Measurements from ENCODE around the gene KLHL17. TPM values are rescaled to one million over a fixed set of nuclear protein-coding genes. Genes with fewer than 3 reads are reported as not detected.
"Not testable (repeated sequence)": the region's sequence is repeated elsewhere in the genome, so short reads cannot be mapped to it uniquely, and the experiment has no call there.

KLHL17 gene
- polyA plus RNA-seq, 4 donors: 8.1 to 17.6 (median 9.3) TPM

- DNase-seq (ENCODE audit: low read depth in 4 of 4, low spot score in 3 of 4): no peak
Measured at GRCh38 chr1:997713-997992, 37.3 kb downstream of the KLHL17 start.

GRCh38 chr1:997993-998744, 37.8 kb downstream of the KLHL17 start:
- DNase-seq (ENCODE audit: low read depth in 4 of 4, low spot score in 3 of 4): no peak

DNA sequence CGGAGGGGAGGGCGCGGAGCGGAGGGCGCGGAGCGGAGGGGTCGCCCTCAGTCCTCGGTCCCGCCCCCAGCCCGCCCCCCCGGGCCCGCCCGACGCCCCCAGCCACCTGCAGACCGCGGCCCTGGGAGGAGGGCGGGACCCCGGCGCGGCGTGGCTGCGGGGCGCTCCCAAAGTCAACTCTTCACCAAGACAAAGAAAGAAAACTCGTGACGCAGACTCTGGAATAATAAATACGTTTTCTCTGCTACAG, 38.3 kb downstream of the KLHL17 start:
- DNase-seq (ENCODE audit: low read depth in 4 of 4, low spot score in 3 of 4): no peak

DNA sequence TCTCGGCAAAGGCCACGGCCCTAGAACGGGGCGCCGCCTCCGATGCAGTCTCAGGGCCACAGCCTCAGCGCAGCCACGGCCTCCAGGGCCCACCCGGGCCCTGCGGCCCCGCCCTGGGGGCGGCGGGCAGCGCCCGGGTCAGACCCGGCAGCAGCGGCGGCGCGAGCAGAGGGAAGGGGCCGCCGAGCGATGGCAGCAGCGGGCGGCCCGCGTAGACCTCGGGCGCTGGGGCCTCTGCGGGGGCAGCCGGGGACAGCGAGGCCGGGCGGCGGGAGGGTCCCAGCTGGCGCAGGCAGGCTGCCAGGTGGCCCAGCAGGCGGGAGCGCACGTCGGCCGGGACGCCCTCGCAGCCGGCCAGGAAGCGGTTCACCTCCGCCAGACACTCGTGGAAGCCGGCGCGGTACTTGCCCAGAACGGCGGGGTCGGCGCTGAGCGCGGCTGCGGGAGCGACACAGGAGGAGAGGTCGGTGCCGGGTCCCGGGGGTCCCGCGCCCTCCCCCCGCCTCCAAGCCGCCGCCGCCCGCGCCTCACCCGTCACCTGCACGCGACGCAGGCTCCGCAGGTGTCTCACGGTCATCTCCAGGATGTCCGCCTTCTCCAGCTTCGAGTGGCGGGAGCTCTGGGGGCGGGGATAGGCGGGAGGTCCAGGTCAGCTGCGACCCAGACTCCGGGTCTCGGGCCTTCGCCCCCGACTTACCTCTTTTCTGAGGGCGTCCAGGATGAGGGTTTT, 38.8 kb downstream of the KLHL17 start:
- no peak for DNase-seq (ENCODE audit: low read depth in 4 of 4, low spot score in 3 of 4)

- DNase-seq (ENCODE audit: low read depth in 4 of 4, low spot score in 3 of 4): peak in 2 of 4 donors; percentile 74 to 82
Measured at GRCh38 chr1:999725-1000356, 39.5 kb downstream of the KLHL17 start, which contains the start of gene HES4. TSS of gene HES4 (minus strand) at chr1:1000097. CDS start at chr1:999973, 124 bp downstream.

GRCh38 chr1:1000357-1001056, 40.1 kb downstream of the KLHL17 start:
- peak in 2 of 4 donors; percentile 59 to 66 for DNase-seq (ENCODE audit: low read depth in 4 of 4, low spot score in 3 of 4)

DNA sequence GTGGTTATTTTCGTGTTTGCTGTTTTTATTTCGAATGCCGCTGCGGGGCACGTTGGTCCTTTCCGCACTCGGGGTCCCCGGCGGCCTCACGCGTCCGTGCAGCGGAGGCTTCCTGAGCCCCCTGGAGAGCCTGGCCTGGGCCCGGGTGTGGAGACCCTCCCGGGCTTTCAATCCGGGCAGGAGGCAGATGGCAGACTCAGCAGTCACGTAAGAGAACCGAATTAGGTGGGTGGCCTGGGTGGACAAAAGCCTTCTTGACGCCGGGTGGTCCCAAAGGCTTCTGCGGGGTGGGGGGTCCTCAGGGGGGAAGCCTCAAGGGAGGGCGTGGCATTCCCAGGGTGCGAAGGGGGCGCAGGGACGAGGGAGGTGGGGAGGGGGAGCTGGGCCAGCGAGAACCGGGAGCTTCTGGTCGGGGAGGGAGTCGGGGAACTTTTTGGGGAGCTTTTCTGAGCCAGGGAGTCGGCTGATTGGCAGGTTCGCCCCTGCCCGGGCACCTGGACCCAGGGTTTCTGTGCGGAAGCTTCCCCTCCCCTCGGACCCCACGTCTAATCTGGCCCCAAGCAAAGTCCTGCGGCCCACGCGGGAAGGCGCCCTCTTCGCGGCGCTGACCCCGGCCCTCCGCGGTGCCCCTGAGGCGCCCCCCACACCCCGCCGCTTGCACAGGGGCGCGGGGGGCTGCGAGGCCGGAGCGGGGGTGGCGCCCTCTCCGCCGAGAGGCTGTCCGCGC, 40.8 kb downstream of the KLHL17 start:
- no peak for DNase-seq (ENCODE audit: low read depth in 4 of 4, low spot score in 3 of 4)

DNA sequence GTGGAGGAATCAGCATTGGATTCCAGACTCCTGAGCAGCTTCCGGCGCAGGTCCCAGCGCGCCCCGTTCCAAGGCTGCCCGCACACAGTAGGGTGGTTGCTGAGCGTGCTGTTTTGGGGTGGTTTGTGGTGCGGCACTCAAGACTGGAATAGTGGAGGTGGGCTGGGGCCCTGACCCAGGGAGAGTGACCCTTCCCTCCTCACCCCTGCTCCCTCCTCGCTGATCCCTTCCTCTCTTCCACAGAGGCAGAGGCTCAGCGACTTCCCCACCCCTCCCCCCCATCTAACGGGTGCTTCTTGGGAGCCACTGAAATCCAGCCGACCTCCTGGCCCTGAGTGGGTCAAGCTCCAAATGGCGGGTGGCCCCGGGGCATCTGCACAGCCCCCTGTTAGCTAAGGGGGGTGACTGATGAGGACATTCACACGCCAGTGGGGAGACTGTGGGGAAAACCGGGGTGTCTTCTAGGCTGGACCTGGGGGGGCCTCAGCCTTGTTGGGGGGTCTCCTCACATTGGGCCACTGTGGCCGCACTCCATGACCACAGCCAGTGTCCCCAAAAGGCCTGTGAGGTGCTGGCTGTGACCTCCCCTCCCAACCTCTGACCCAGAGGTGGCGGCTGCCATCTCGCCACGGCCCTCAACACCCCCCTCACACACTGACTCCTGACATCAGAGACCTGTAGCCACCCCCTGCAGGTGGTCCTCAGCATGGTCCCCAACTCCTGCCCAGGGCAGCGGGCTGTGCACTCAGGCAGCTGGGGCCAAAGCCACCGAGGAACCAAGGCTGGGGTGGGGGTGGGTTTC, 43.4 kb downstream of the KLHL17 start:
- DNase-seq (ENCODE audit: low read depth in 4 of 4, low spot score in 3 of 4): no peak

DNA sequence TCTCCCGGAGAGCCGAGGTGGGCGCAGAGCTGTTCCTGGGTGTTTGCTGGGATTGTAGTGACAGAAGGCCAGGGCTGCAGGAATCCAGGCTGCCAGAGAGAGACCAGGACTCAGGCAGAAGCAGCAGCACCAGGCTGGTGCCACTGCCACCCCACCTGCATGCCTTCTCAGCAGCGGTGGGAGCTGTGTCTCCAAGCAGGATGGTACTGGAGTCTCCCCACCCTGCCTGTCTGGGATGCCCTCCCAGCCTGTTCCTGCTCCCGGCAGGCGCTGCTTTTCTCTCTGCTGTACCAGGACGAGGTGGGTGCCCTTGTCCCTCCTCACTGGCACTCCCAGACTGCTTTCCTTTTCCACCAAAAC, 44.0 kb downstream of the KLHL17 start:
- DNase-seq (ENCODE audit: low read depth in 4 of 4, low spot score in 3 of 4): no peak

DNA sequence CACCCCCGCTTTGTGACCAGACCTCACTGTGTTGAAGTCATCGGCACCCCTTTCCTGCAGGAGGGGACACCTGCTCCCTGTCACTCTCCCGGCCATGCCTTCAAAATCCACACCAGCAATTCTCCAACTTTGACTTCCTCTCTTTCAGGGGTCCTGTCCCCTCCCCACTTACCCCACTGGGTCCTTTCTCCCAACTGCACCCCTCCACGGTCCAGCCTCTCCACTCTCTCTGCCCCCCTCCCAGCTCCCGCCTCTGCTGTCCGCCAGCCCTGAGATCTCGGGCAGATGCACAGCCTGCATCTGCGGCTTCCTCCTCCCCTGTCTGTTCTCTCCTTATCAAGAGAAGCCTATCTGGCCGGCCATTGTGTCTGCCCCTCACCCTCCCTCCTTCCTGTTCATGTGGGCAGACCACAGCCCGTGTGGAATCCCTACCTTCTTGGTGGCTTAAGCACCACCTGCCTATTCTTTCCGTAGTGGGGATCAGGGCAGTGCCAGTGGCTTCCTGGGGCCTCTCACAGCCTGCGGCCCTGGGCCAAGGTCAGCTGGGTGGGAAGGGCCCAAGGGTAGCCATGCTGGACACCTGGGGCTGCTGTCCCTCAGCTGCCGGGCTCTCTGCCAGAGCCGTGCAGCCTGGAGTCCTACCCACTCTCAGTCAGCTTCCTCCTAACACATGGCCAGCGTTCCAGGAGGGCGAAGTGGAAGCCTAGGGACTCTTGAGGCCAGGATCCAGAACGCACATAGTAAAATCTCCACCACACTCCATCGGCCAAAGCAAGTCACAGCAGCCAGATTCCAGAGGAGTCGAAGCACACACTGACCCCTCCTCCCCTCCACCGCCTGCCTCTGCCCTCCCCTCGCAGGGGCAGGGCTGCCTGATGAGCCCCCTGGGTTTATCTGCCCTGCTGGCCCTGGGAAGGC, 44.7 kb downstream of the KLHL17 start:
- no peak for DNase-seq (ENCODE audit: low read depth in 4 of 4, low spot score in 3 of 4)

DNA sequence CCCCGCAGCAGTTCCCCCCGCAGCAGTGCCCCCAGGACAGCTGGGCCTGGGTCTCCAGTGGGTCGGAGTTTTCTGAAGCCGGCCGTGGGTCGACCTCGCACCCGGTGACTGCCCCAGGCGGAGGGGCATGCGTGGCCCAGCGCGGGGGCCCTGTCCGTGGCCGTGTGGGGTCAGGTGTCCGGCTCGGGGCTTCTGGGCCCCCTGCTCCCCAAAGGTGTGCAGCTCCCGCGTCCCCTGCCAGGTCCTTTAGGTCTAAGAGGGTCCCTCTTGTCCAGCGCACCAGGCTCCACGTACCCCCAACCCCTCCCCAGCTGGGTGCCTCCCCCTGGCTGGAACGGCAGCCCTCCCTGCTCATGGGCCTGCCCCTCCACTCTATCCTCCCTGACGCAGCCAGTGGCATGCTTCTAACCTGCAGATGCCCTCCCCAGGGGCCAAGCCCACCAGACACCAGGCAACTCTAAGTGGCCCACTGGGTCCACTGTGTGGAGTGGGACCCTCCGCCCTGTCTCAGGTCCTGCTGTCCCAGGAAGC, 45.5 kb downstream of the KLHL17 start:
- no peak for DNase-seq (ENCODE audit: low read depth in 4 of 4, low spot score in 3 of 4)

GRCh38 chr1:1006305-1007159, 46.1 kb downstream of the KLHL17 start:
- DNase-seq (ENCODE audit: low read depth in 4 of 4, low spot score in 3 of 4): no peak

- not testable (repeated sequence) for DNase-seq (ENCODE audit: low read depth in 4 of 4, low spot score in 3 of 4)
Measured at GRCh38 chr1:1010131-1010530, 49.7 kb downstream of the KLHL17 start.

DNA sequence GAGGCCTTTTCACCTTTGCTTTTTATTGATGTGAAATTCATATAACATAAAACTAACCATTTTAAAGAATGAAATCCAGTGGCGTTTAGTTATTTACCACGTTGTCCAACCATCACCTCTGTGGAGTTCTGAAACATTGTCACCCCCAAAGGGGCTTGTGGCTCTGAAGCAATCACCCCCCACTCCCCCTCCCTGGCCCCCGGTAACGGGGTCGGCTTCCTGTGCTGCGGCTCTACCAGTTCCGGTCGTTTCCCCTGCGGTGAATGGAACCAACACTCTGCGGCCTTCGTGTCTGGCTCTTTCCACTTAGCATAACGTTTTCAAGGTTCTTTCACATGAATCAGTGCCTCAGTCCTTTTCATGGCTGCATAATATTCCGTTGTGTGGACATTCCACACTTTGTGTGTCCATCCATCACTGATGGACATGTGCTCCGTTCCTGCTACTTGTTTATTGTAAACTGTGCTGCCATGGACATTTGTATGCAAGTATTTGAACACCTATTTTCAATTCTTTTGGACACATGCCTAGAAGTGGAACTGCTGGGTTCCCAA, 51.1 kb downstream of the KLHL17 start:
- DNase-seq (ENCODE audit: low read depth in 4 of 4, low spot score in 3 of 4): no peak

GRCh38 chr1:1012736-1013104, 52.3 kb downstream of the KLHL17 start:
- DNase-seq (ENCODE audit: low read depth in 4 of 4, low spot score in 3 of 4): not testable (repeated sequence)

GRCh38 chr1:1013105-1013921, 52.9 kb downstream of the KLHL17 start, which contains the start of gene ISG15:
TSS of gene ISG15 (plus strand) at chr1:1013497. CDS start at chr1:1013574, 77 bp downstream.
- DNase-seq (ENCODE audit: low read depth in 4 of 4, low spot score in 3 of 4): peak in 2 of 4 donors; percentile 66 to 68

All from left renal pelvis (tissue), 4 donors.